Stimulated activated CD4-positive, alpha-beta T cell treated with anti-CD3 and anti-CD28 coated beads, Interleukin-1b, Interleukin-23, amount 100 ng/mL, for 1 hour (primary cell): Measurements from ENCODE around the gene GJA4.

Experiments used
- DNase-seq, 2 donors: peaks; one replicate each; pipeline ENCODE4 v3.0.0-alpha.2; 2020; ENCODE audit warnings: low read depth in 2 of 2

GJA4 gene

DNA sequence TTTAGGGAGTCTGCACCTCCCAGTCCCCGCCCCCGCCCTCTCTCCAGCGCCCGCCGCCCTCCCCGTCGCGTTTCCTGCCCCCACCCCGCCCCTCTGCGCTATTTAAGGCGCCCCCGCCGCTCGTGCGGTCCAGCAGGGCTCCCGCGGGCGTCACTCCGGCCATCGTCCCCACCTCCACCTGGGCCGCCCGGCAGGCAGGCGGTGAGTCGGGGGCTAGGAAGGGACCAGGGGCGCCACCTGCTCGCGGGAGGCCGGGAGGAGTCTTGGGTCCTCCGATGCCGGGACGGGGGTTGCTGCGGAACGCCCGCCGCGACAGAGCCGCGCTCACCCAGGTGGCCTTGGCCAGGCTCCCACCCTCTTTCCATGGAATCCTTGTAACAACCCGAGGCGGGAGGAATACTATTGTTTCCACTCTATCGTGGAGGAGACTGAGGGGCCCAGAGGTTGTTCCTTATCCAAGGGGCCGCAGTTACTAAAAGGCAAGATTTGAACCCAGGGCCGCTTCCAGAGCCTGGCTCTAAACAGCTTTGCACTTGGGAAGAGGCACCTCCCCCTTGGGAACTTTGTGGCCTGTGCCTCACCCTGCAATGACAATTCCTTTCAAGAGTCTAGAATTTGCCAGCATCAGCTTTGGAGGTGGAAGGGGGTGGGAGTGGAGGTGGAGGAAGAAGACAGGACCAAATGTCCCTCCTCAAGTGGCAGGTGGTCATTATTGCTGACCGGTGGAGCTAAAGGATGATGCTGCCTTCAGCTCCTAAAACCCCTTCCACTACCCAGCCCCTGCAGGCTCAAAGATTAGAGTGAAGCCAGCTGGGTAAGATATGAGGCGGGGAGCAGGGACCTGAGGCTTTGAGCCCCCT is at the start of gene GJA4:
Gene GJA4, plus strand, starts transcription at position 132 of the 860 bp plus-strand sequence. CDS start 1,215 bp downstream, outside the sequence.
- DNase-seq: no peak

GRCh38 chr1:34743775-34744174 is 49.0 kb upstream of the GJA4 start:
- DNase-seq: no peak

DNA sequence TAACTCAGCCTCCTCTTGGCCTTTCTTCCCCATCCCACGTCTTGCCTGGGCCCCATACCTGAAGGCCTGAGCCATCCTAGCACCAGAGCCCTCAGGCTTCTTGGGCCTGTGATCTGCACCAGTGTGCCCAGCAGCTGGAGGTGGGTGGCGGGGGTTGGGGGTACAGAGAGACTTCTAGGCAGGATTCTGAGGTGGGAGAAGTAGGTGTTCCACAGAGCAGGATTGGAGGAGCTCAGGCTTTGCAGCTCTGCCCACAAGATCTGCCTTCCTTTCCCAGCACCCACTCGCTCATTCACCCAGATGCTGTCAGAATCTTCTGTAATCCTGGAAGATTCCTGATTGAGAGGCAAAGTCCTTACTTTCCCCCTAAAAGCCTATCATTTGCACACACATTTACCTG is 47.9 kb upstream of the GJA4 start:
- no peak for DNase-seq

- no peak for DNase-seq
Measured at GRCh38 chr1:34745666-34746065, 47.1 kb upstream of the GJA4 start.

- DNase-seq: no peak
Measured at GRCh38 chr1:34746101-34746500, 46.7 kb upstream of the GJA4 start.

GRCh38 chr1:34746785-34747637 is 45.8 kb upstream of the GJA4 start:
- no peak for DNase-seq

- DNase-seq: no peak
Measured at GRCh38 chr1:34747638-34747941, 45.2 kb upstream of the GJA4 start.

DNA sequence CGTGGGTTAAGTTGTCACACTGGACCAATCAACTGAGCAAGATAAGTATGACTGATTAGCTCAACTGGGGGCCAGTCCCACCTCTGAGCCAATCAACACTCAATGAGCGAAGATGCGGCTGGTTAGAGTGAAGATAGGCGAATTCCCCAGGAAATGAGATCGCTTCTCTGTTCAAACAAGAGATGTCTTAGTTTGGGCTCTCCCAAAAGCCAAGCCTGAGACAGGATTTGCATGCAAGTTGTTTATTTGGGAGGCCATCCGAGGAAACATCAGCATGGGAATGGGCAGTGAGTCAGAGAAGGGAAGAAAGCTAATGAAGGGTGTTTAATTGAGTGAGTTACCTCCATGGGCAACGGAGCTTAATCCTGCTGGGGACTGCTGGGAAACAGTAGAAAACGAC is 42.8 kb upstream of the GJA4 start:
- no peak for DNase-seq

DNA sequence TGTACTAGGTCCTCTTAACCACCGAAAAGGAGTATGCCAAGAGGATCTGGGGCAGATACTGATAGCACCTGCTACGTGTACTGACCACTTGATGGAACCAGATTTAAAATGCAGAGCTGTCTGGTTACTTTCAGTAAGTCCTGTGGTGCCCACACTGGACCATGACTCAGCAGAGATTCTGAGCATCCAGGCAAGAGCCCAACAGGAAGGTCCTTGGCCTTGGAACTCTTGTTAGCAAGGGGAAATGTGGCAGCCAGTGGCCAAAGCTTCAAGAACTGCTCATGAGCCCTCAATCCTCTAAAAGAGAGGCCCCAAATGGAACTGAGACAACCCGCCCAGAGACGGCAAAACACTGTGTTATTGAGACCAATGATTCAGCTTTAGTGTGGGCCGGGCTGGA is 42.2 kb upstream of the GJA4 start:
- DNase-seq: no peak

DNA sequence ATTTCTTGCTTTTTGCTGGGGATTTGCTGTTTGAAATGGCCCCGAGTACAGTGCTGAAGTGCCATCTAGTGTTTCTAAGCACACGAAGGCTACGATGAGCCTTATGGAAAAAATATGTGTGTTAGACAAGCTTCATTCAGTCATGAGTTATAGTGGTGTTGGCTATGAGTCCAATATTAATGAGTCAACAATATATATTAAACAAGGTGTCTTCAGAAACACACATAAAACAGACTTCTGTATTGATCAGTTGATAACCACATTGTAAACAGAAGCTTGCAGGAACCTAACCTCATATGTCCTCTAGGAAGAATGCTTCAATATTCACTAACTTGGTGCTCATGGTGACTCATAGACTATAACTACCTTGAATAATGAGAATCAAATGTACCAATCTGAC is 39.6 kb upstream of the GJA4 start:
- DNase-seq: no peak

DNA sequence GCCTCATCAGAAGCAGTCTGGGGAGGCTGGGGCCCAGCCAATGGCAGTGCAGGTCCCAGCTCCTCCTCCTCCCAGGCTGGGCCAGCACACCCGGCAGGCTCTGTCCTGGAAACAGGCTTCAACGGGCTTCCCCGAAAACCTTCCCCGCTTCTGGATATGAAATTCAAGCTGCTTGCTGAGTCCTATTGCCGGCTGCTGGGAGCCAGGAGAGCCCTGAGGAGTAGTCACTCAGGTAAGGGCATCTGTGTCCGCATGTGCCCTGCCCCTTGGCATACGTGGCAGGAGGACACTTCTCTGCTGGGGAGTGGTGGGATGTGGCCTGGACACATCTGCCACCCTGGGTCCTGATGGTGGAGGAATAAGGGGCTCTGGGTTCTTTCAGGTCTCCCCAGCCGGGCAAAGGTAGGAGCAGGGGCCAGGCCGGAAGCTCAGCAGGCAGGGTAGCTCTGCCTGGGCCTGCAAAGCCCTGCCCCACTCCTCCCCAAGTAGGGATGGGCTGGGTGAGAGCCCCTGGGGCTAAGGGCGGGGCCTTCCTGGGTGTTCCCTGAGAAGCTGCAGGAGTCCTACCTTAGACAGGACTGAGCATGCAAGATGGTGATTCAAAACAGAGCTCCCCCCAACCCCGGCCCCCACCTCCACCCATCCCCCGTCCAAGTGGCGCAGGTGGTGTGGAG is 37.7 kb upstream of the GJA4 start, which contains the start of gene GJB5:
Gene GJB5, plus strand, starts transcription at position 84 of the 674 bp plus-strand sequence. CDS start 2,284 bp downstream, outside the sequence.
- no peak for DNase-seq

DNA sequence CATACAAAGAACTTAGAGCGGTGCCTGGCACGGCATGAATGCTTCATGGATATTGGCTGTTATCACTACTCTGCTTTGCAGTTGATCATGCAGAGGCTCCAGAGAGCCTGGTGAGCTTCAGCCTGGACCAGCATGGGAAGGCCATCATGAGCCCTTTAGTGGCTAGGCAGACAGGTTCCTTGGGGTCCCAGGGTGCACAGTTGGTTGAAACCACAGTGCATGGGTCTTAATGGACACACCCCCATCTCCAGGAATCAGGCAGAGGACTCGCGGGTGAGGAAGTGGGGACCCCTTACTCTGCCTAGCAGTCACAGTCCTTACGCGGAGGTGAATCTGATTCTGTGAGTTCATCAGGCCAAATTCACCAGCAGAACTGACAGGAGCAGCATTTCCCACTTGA is 36.8 kb upstream of the GJA4 start:
- no peak for DNase-seq

- DNase-seq: no peak
Measured at GRCh38 chr1:34757386-34757785, 35.4 kb upstream of the GJA4 start.

GRCh38 chr1:34758751-34759150 is 34.0 kb upstream of the GJA4 start:
- DNase-seq: no peak

DNA sequence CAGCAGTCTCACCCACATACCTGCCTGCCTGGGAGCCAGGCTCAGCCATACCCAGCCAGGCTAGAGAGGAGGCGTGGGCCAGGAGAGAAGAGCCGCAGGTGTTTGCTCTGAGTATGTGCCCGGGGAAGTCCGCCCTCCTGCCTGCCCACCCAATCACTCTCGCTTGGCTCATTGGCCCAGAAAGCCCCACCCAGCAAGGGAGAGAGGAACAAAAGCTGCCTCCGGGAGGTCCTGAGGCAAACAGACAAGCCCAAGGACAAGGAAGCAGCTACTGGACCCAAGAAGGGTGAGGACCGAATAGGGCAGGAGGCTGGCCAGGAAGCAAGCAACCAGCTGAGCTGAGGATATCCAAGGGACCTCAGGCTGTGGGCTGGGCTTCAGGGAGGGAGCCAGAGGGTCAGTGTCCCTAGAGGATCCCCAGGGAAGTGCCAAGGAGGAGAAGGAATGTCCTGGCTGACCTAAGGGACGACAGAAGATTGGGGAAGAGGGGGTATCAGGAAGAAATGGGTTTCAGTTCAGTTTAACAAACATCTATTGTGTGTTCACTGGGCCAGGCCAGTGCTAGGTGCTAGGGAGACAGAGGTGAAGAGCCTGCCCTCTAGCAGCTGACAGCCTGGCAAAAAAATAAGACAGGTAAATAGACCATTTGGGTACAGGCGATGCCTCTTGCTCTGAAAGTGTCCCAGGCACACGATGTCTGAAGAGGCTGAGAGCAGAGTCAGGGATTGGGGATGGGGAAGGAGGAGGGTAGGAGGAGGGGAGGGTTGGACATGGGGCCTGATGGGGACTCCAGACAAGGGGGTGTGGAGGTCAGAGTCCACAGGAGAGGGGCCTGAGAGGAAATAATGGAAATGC is 33.1 kb upstream of the GJA4 start, which contains the start of gene GJB4:
Gene GJB4, plus strand, starts transcription at position 238 of the 855 bp plus-strand sequence. CDS start 1,515 bp downstream, outside the sequence.
- DNase-seq: no peak

GRCh38 chr1:34761176-34761761 is 31.5 kb upstream of the GJA4 start:
- DNase-seq: no peak

GRCh38 chr1:34761776-34762307 is 31.0 kb upstream of the GJA4 start:
- no peak for DNase-seq

- DNase-seq: no peak
Measured at GRCh38 chr1:34762474-34763141, 30.2 kb upstream of the GJA4 start.

DNA sequence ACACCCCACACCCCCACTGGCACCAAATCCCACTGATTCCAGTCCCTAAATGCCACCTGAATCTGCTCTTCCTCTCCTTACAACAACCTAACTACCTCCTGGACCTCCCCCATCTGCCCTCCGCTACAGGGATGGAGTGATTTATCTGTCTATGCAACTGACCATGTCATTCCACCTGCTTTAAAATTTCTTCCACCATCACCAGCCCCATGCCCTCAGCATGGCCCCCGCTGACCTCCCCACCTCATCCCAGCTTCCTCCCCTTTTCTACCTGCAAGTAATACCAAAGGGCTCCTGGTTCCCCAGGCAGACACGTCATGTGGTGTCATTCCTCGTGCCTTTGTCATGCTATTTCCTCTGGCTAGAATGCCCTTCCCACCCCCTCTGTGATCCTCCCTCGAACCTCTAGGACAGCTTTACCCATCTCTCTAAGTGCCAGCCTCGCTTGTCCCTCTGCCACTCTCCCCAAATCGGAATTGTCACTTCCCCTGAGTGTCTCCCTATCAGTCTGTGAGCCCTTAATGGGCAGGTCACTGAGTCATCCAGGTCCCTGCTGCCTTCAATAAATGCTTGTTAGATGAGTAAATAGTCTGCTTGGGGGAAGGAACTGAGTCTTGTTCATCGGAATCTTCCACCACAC is 29.5 kb upstream of the GJA4 start:
- no peak for DNase-seq

DNA sequence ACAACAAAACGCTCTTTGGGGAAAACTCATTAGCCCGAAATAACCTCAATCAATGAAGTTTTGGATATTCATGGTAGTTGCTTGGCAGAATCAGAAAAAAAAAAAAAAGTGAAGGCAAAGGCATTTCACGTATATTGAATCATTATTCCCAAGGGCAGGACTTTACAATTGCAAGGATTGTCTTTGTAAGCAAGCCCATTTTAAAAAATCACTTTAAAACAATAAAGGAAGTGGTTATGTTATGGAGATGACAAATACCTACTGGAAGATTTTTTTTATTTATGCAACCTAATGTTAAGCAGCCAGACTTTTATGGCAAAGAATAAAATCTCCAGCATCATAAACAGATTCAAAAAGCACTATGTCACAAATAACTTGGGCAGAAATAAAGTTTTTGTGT is 23.9 kb upstream of the GJA4 start:
- DNase-seq: no peak
